Fibroblast of pulmonary artery (primary cell): ENCODE data around the gene CBARP.
A peak's percentile ranks its signal among the peaks of the same experiment; 100 is the strongest.

Experiments
- DNase-seq: peaks from one replicate; pipeline ENCODE4 v3.0.0-alpha.2; 2010; ENCODE audit warnings: low read depth
- H3K4me3 ChIP-seq: replicated peaks from 2 replicates; pipeline ENCODE4 v1.5.1; 2011; ENCODE audit warnings: low read depth, mild to moderate bottlenecking, control low read depth, low read length, moderate library complexity
- TF ChIP-seq, protein P1 (sequence below): IDR thresholded peaks from 2 replicates; pipeline ENCODE4 v1.5.1; 2011; ENCODE audit warnings: mild to moderate bottlenecking, control low read depth, low read length, inconsistent platforms; ENCODE audit errors: missing control alignments

Gene CBARP

DNA sequence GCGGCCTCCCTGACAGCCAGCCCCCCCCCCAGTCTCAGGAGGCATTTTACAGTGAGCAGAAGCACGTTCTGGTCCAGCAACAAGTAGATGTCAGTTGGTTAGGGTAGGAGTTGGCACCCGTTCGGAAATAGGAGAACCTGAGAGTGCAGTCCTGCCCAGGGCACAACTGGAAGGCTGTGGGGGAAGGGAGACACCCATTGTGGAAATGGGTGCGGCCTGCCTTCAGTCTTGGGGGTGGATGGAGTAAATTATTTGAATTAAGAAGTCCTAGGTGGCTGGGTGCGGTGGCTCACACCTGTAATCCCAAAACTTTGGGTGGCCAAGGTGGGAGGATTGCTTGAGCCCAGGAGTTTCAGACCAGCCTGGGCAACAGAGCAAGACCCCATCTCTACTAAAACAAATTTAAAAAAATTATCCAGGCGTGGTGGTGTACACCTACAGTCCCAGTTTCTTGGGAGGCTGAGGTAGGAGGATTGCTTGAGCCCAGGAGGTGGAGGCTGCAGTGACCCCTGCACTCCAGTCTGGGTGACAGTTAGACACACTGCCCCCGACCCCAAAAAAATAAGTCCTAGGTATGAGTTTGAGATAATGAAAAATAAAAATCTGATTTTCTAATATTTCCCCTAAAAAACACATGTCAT is 32.5 kb upstream of the CBARP start:
- TF ChIP-seq, protein P1, sequence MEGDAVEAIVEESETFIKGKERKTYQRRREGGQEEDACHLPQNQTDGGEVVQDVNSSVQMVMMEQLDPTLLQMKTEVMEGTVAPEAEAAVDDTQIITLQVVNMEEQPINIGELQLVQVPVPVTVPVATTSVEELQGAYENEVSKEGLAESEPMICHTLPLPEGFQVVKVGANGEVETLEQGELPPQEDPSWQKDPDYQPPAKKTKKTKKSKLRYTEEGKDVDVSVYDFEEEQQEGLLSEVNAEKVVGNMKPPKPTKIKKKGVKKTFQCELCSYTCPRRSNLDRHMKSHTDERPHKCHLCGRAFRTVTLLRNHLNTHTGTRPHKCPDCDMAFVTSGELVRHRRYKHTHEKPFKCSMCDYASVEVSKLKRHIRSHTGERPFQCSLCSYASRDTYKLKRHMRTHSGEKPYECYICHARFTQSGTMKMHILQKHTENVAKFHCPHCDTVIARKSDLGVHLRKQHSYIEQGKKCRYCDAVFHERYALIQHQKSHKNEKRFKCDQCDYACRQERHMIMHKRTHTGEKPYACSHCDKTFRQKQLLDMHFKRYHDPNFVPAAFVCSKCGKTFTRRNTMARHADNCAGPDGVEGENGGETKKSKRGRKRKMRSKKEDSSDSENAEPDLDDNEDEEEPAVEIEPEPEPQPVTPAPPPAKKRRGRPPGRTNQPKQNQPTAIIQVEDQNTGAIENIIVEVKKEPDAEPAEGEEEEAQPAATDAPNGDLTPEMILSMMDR, result no peak
- H3K4me3 ChIP-seq, result peak overlapping the region; percentile 87
- DNase-seq, result no peak

DNA sequence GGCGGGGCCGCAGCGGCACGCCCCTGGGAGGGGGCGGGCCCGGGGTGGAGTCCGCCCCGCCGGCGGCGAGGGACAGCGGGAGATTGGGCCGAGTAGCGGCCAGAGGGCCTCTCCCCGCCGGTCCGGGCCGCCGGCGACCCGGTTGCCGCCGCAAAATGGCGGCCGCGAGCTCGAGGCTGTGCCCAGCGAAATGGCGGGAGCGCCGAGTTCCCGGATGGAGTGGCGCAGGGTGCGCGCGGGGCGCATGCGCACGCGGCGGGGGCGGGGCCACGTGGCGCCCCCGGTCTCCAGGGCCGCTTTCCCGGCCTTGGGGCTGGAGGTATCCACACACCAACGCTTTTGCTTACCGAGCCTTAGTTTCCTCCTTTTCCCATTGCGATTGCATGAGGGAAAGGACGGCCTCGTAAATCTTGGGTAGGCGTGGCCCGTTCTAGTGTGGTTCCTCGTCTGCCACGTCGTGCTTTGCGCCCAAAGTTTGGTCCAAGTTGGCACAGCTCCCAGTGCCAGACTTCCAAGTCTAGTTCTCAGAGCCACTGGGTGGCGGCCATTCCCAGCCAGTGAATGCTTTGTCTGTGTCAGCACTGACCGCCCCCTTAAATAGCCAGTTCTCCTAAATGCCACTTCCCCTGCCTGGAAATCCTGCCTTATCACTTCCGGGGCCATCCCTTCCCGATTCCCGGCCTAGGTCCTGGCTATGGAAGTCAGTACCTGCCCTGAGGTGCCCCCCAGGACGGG is 31.8 kb upstream of the CBARP start:
- H3K4me3 ChIP-seq, result peak overlapping the region; percentile 87
- TF ChIP-seq, protein P1, result peak; percentile 5
- peak; percentile 91 for DNase-seq

DNA sequence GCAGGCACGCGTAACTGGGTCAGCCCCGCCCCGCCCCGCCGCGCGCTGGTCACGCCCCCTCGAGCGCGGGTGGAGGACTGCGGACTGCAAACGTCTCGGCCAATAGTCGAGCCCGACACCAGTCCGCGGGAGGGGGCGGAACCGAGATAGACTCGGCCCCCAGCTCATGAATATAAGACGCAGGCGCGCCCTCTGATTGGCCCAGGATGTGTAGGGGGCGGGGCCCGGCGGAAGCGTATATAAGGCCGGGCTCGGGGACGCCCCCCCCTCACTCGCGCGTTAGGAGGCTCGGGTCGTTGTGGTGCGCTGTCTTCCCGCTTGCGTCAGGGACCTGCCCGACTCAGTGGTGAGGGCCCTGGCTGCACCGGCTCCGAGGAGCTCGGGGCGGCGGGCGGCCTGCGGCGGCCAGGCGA is 31.3 kb upstream of the CBARP start, which contains the start of gene CIRBP:
TSS of gene CIRBP (plus strand) at position 268 of the 413 bp plus-strand sequence. CDS start 1,602 bp downstream, outside the sequence.
- peak within 1 kb of the TSS; percentile 87 for H3K4me3 ChIP-seq
- TF ChIP-seq, protein P1, result no peak

GRCh38 chr19:1268226-1269064 is 30.6 kb upstream of the CBARP start:
- TF ChIP-seq, protein P1, result no peak
- DNase-seq, result no peak
- no peak overlapping the region for H3K4me3 ChIP-seq

More for the DNA sequence above, 31.3 kb upstream of the CBARP start, which contains the start of gene CIRBP:
- DNase-seq, result peak; percentile 99

DNA sequence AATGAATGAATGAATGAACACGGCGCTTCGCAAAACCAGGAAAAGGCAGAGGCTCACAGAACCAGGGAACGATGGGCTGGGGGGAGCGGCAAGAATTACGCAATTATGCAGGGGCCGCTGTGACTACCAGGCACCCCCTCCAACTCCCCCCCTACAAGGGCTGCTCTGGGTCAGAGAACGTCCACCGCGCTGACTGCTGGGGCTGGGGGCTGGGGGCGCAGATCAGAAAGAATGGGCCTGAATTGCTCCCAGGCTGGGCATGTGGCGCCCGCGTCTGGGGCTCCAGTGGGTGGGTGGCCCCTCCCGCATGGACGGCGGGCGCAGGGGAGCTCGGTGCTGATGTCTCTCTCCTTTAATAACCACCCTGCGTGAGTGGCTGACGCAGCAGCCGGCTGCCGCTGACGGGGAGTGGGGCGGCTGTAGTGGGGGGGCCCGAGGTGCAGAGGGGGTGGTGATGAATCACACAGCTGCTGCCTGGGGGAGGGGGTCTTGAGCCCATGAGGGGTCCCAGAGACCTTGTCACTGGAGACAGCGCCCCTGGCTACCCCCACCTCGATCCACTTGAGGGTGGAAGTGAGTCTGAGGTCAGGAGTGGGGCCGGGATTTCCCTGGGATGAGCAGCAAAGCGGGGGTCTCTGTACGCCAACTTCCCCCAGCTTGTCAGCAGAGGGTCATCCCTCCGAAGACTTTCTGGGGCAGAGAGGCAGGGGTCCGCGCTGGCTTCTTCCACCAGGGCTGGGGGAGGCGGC is 29.8 kb upstream of the CBARP start:
- TF ChIP-seq, protein P1, result no peak
- no peak for DNase-seq
- no peak overlapping the region for H3K4me3 ChIP-seq

- peak overlapping the region; percentile 49 for H3K4me3 ChIP-seq
- TF ChIP-seq, protein P1, result peak; percentile 55
- peak; percentile 58 for DNase-seq
Observed at GRCh38 chr19:1266916-1267476, 29.2 kb upstream of the CBARP start.
